Smooth muscle cell (in vitro differentiated cells): ENCODE data around the gene CRMP1. TPM values are rescaled to one million over a fixed set of nuclear protein-coding genes. Genes with fewer than 3 reads are reported as not detected.

Experiments used
- DNase-seq: peaks from one replicate; lab custom pipeline; 2025; ENCODE audit not compliant: unreplicated experiment; lab: John Stamatoyannopoulos, UW
- H2AFZ ChIP-seq: fragments of 200-600 bp; sonication (generic); 2 replicates; pipeline ENCODE4 v1.6.0; 2016; ENCODE audit warnings: antibody characterized with exemption, low read depth, mild to moderate bottlenecking
- H3F3A ChIP-seq: fragments of 200-600 bp; sonication (generic); 2 replicates; pipeline ENCODE4 v1.6.0; 2017; ENCODE audit warnings: antibody characterized with exemption, low read depth
- H3K27ac ChIP-seq: fragments of 200-600 bp; sonication (generic); 2 replicates; pipeline ENCODE4 v1.5.1; 2016; ENCODE audit warnings: low read depth, mild to moderate bottlenecking
- H3K27me3 ChIP-seq: fragments of 200-600 bp; sonication (generic); 2 replicates; pipeline ENCODE4 v1.6.1; 2016; ENCODE audit warnings: low read depth, mild to moderate bottlenecking
- H3K36me3 ChIP-seq: fragments of 200-600 bp; sonication (generic); 2 replicates; pipeline ENCODE4 v1.5.1; 2016; ENCODE audit warnings: low read depth
- H3K4me1 ChIP-seq: fragments of 200-600 bp; sonication (generic); 2 replicates; pipeline ENCODE4 v1.5.1; 2016; ENCODE audit warnings: low read depth
- H3K4me2 ChIP-seq: fragments of 200-600 bp; sonication (generic); 2 replicates; pipeline ENCODE4 v1.6.0; 2016; ENCODE audit warnings: mild to moderate bottlenecking
- H3K4me3 ChIP-seq: fragments of 200-600 bp; sonication (generic); 2 replicates; pipeline ENCODE4 v1.5.1; 2016; ENCODE audit warnings: mild to moderate bottlenecking
- H3K79me2 ChIP-seq: fragments of 200-600 bp; sonication (generic); 2 replicates; pipeline ENCODE4 v1.6.0; 2016; ENCODE audit warnings: low read depth, mild to moderate bottlenecking
- H3K9ac ChIP-seq: fragments of 200-600 bp; sonication (generic); 2 replicates; pipeline ENCODE4 v1.6.0; 2016; ENCODE audit warnings: low read depth
- H3K9me3 ChIP-seq: fragments of 200-600 bp; sonication (generic); replicated peaks from 2 replicates; pipeline ENCODE4 v1.5.1; 2016; ENCODE audit warnings: low read depth
- H4K20me1 ChIP-seq: fragments of 200-600 bp; sonication (generic); 2 replicates; pipeline ENCODE4 v1.6.0; 2016; ENCODE audit warnings: low read depth
- CTCF ChIP-seq: fragments of 200-600 bp; sonication (generic); IDR thresholded peaks from 2 replicates; pipeline ENCODE4 v1.5.1; 2017; ENCODE audit warnings: borderline replicate concordance, mild to moderate bottlenecking, antibody characterized with exemption; ENCODE audit not compliant: insufficient read depth, poor library complexity, severe bottlenecking
- WGBS: methylation state at CpG from one replicate; pipeline ENCODE4 v1.1.7; 2016; ENCODE audit warnings: low lambda C conversion rate; 5-methylcytosine and 5-hydroxymethylcytosine counted together
- polyA plus RNA-seq: library from polyadenylated mRNA; unstranded; fragments of >200 nt; fragmentation: Nextera tagmentation; extraction: Ambion mirVana; gene quantifications from 2 replicates; pipeline ENCODE4 v1.2.1, GENCODE V29; 2016
- total RNA-seq: library from RNA; depleted of rRNA; stranded (reverse); fragments of >200 nt; gene quantifications from 2 replicates; pipeline ENCODE4 v1.2.3, GENCODE V29; 2014

Gene CRMP1
- total and polyA plus RNA-seq, 2 experiments from 2014 or later: 12.5 to 18.6 TPM

GRCh38 chr4:5897674-5898073 lies 4.8 kb upstream of the CRMP1 start:
- Histone ChIP-seq H3K4me3 (no peak overlapping the region), H4K20me1 (no peaks in the 10 kb centered on the region), H3K4me2 (no peak overlapping the region), H3K27ac (no peak overlapping the region), H3K36me3 (no peaks in the 10 kb centered on the region), H3K27me3 (peaks cover 73% of the 10 kb centered on the region), H3K79me2 (no peaks in the 10 kb centered on the region), H3K9me3 (no peaks in the 10 kb centered on the region), H3K4me1 (no peaks in the 10 kb centered on the region), H3F3A (no peaks in the 10 kb centered on the region), H3K9ac (no peak overlapping the region), H2AFZ (no peak overlapping the region)
- WGBS: 88% methylated on average over 13 of the region's 13 CpGs
- DNase-seq: no peak
- no peak for TF ChIP-seq CTCF

- no peaks in the 10 kb centered on the region for H3F3A ChIP-seq
- TF ChIP-seq CTCF: no peak
- 87% methylated on average over 4 of the region's 4 CpGs for WGBS
- H3K27ac ChIP-seq: no peak overlapping the region
- no peak overlapping the region for H3K9ac ChIP-seq
- H3K4me2 ChIP-seq: no peak overlapping the region
- peaks cover 87% of the 10 kb centered on the region for H3K27me3 ChIP-seq
- H4K20me1 ChIP-seq: no peaks in the 10 kb centered on the region
- H3K4me3 ChIP-seq: no peak overlapping the region
- DNase-seq: no peak
- H3K36me3 ChIP-seq: no peaks in the 10 kb centered on the region
- no peak overlapping the region for H2AFZ ChIP-seq
- H3K79me2 ChIP-seq: no peaks in the 10 kb centered on the region
- no peaks in the 10 kb centered on the region for H3K4me1 ChIP-seq
- no peaks in the 10 kb centered on the region for H3K9me3 ChIP-seq
Measured at GRCh38 chr4:5895287-5895686, 2.4 kb upstream of the CRMP1 start.

- no peaks in the 10 kb centered on the region for H3K36me3 ChIP-seq
- H3K27ac ChIP-seq: no peak overlapping the region
- H3K4me3 ChIP-seq: no peak overlapping the region
- no peak for TF ChIP-seq CTCF
- H3K79me2 ChIP-seq: no peaks in the 10 kb centered on the region
- no peak overlapping the region for H3K4me2 ChIP-seq
- no peaks in the 10 kb centered on the region for H3K9me3 ChIP-seq
- WGBS: 76% methylated on average over 7 of the region's 7 CpGs
- H3F3A ChIP-seq: no peaks in the 10 kb centered on the region
- H3K27me3 ChIP-seq: peaks cover 92% of the 10 kb centered on the region
- peaks cover under 1% of the 10 kb centered on the region for H3K4me1 ChIP-seq
- no peak overlapping the region for H2AFZ ChIP-seq
- no peaks in the 10 kb centered on the region for H4K20me1 ChIP-seq
- no peak for DNase-seq
- no peak overlapping the region for H3K9ac ChIP-seq
Measured at GRCh38 chr4:5894266-5894665, 1.4 kb upstream of the CRMP1 start.

- no peak overlapping the region for H3K4me3 ChIP-seq
- 69% methylated on average over 8 of the region's 8 CpGs for WGBS
- H3K9ac ChIP-seq: no peak overlapping the region
- no peaks in the 10 kb centered on the region for H3K36me3 ChIP-seq
- no peak for TF ChIP-seq CTCF
- no peak for DNase-seq
- no peaks in the 10 kb centered on the region for H3F3A ChIP-seq
- no peak overlapping the region for H2AFZ ChIP-seq
- H3K27me3 ChIP-seq: peaks cover 92% of the 10 kb centered on the region
- H3K4me2 ChIP-seq: peak overlapping the region; percentile 63
- H3K9me3 ChIP-seq: no peaks in the 10 kb centered on the region
- no peak overlapping the region for H3K27ac ChIP-seq
- H3K79me2 ChIP-seq: no peaks in the 10 kb centered on the region
- H4K20me1 ChIP-seq: no peaks in the 10 kb centered on the region
- peaks cover 6% of the 10 kb centered on the region for H3K4me1 ChIP-seq
Measured at GRCh38 chr4:5893591-5893990, 705 bp upstream of the CRMP1 start.
